Breast epithelium (tissue), 3 donors: ENCODE results near the gene EXOC8.
"Not testable (repeated sequence)": the region's sequence is repeated elsewhere in the genome, so short reads cannot be mapped to it uniquely, and the experiment has no call there.

Experiments used
- CTCF ChIP-seq, 3 donors: fragments of 450-650 bp; IDR thresholded peaks; one replicate each; pipeline ENCODE4 v1.5.1; 2016 to 2017; ENCODE audit warnings: antibody characterized with exemption in 3 of 3, mild to moderate bottlenecking in 3 of 3, moderate library complexity in 3 of 3
- POLR2A ChIP-seq: fragments of 450-650 bp; IDR thresholded peaks from one replicate; pipeline ENCODE4 v1.6.1; 2016; ENCODE audit warnings: antibody characterized with exemption, mild to moderate bottlenecking, moderate library complexity
- POLR2AphosphoS5 ChIP-seq, 3 donors: sonication (generic); formaldehyde crosslinking; IDR thresholded peaks; one replicate each; pipeline ENCODE4 v1.6.1; 2017; ENCODE audit warnings: antibody characterized with exemption in 3 of 3

DNA sequence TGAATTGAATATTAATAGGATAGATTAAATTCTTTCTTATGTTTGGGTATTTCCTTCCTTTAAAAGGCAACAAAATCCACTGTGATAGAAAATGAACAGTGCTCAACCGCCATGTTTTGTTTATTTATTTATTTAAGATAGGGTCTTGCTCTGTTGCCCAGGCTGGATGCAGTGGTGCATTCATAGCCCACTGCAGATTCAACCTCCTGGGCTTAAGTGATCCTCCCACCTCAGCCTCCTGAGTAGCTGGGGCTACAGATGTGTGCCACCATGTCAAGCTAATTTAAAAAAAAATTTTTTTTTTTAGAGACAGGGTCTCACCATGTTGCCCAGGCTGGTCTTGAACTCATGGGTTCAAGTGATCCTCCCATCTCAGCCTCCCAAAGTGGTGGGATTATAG is 11.2 kb upstream of the EXOC8 start:
- TF ChIP-seq CTCF (IDR thresholded peaks at IDR 0.05); POLR2AphosphoS5 (IDR thresholded peaks at IDR 0.05); POLR2A: not testable (repeated sequence)
